GM21619 (cell line): ENCODE results near the gene AMIGO2.
"Not testable (repeated sequence)": the region's sequence is repeated elsewhere in the genome, so short reads cannot be mapped to it uniquely, and the experiment has no call there.

Experiments
- ATAC-seq: cut with Tn5 transposase; IDR thresholded peaks from one replicate; pipeline ENCODE4 v1.9.1; 2021; ENCODE audit not compliant: unreplicated experiment

Gene AMIGO2

GRCh38 chr12:47079468-47079980 lies at the start of gene AMIGO2, which contains the start of gene PCED1B:
Gene AMIGO2, minus strand, starts transcription at chr12:47079959. Its CDS starts 957 bp downstream, at chr12:47079002.
Gene PCED1B, plus strand, starts transcription at chr12:47079621. Its CDS starts 155,443 bp downstream, at chr12:47235064.
- peak; percentile 73 for ATAC-seq

GRCh38 chr12:47126246-47126645 lies 46.5 kb upstream of the AMIGO2 start:
- no peak for ATAC-seq

- no peak for ATAC-seq
These were observed 44.7 kb upstream of the AMIGO2 start for GRCh38 chr12:47124451-47124850.

GRCh38 chr12:47123730-47124129 lies 44.0 kb upstream of the AMIGO2 start:
- no peak for ATAC-seq

GRCh38 chr12:47122602-47123001 lies 42.8 kb upstream of the AMIGO2 start:
- no peak for ATAC-seq

- ATAC-seq, result no peak
These were observed 41.4 kb upstream of the AMIGO2 start for GRCh38 chr12:47121146-47121545.

- ATAC-seq, result no peak
These were observed 41.0 kb upstream of the AMIGO2 start for GRCh38 chr12:47120736-47121135.

GRCh38 chr12:47117305-47117704 lies 37.5 kb upstream of the AMIGO2 start:
- ATAC-seq, result not testable (repeated sequence)

- no peak for ATAC-seq
These were observed 34.7 kb upstream of the AMIGO2 start for GRCh38 chr12:47114481-47114892.

- ATAC-seq, result no peak
These were observed 32.9 kb upstream of the AMIGO2 start for GRCh38 chr12:47112679-47113078.

- ATAC-seq, result no peak
These were observed 32.1 kb upstream of the AMIGO2 start for GRCh38 chr12:47111854-47112253.

- ATAC-seq, result no peak
These were observed 31.6 kb upstream of the AMIGO2 start for GRCh38 chr12:47111392-47111778.

GRCh38 chr12:47110718-47111391 lies 31.1 kb upstream of the AMIGO2 start:
- ATAC-seq, result no peak

GRCh38 chr12:47110011-47110541 lies 30.3 kb upstream of the AMIGO2 start:
- ATAC-seq, result no peak

GRCh38 chr12:47107926-47108325 lies 28.2 kb upstream of the AMIGO2 start:
- ATAC-seq, result no peak

GRCh38 chr12:47107446-47107845 lies 27.7 kb upstream of the AMIGO2 start:
- no peak for ATAC-seq

- ATAC-seq, result no peak
These were observed 26.3 kb upstream of the AMIGO2 start for GRCh38 chr12:47105914-47106674.

- ATAC-seq, result no peak
These were observed 23.3 kb upstream of the AMIGO2 start for GRCh38 chr12:47102845-47103651.

- ATAC-seq, result no peak
These were observed 22.6 kb upstream of the AMIGO2 start for GRCh38 chr12:47102406-47102805.

- ATAC-seq, result no peak
These were observed 20.4 kb upstream of the AMIGO2 start for GRCh38 chr12:47100160-47100559.

GRCh38 chr12:47099610-47100009 lies 19.9 kb upstream of the AMIGO2 start:
- no peak for ATAC-seq
